Measurements from ENCODE around the gene CPSF3.

GRCh38 chr2:9439536-9439935, 16.1 kb downstream of the CPSF3 start:
- no peak for TF ChIP-seq CTCF (IDR thresholded peaks at IDR 0.05)
- TF ChIP-seq EZH2 (IDR thresholded peaks at IDR 0.05), result no peak
